Lower leg skin (tissue), 3 donors: ENCODE results near the gene THBS1.
A peak's percentile ranks its signal among the peaks of the same experiment; 100 is the strongest.

Experiments
- CTCF ChIP-seq, 3 donors: fragments of 450-650 bp; IDR thresholded peaks; one replicate each; pipeline ENCODE4 v1.5.1; 2016; ENCODE audit warnings: antibody characterized with exemption in 3 of 3, mild to moderate bottlenecking in 3 of 3, moderate library complexity in 2 of 3
- POLR2A ChIP-seq, 2 donors: fragments of 450-650 bp; IDR thresholded peaks; one replicate each; pipeline ENCODE4 v1.6.1; 2016 to 2017; ENCODE audit warnings: antibody characterized with exemption in 2 of 2, mild to moderate bottlenecking in 1 of 2, moderate library complexity in 1 of 2

GRCh38 chr15:39581793-39582285 is 960 bp downstream of the THBS1 start:
- peak in 1 of 3 donors; percentile 34 for TF ChIP-seq CTCF (IDR thresholded peaks at IDR 0.05)
- TF ChIP-seq POLR2A (IDR thresholded peaks at IDR 0.05): no peak
